ENCODE results near the gene HYLS1. TPM values are rescaled to one million over a fixed set of nuclear protein-coding genes. Genes with fewer than 3 reads are reported as not detected.
A peak's percentile ranks its signal among the peaks of the same experiment; 100 is the strongest.

The HYLS1 gene
- total and polyA plus RNA-seq, 10 donors, result 3.0 to 7.7 (median 4.3) TPM

GRCh38 chr11:125901872-125902271, 14.4 kb downstream of the HYLS1 start:
- Histone ChIP-seq H3K4me3 (peak overlapping the region in 5 of 8 donors; percentile 55 to 77 (median 65)), H3K27me3 (replicated peaks in 1 of 7) (peaks cover 0 to 37% (median 19%) of the 10 kb centered on the region in 7 donors), H3K36me3 (peaks cover 0 to 31% (median 14%) of the 10 kb centered on the region in 6 donors), H3K9me3 (no peaks in the 10 kb centered on the region), H3K4me1 (peaks cover 5 to 49% (median 30%) of the 10 kb centered on the region in 6 donors), H3K27ac (no peak overlapping the region)
- no peak for DNase-seq
- TF ChIP-seq CTCF (IDR thresholded peaks at IDR 0.05 in 8 of 11, conservative IDR thresholded peaks at IDR 0.05 in 3 of 11), result no peak
- TF ChIP-seq POLR2A (IDR thresholded peaks at IDR 0.05), result no peak
- TF ChIP-seq POLR2AphosphoS5 (IDR thresholded peaks at IDR 0.05), result no peak
- intact Hi-C loops (cut with DNase I; ENCODE audit: low total_unique reads), result no loop called here
- 78 to 89% (median 86%) methylated on average over 6 of the region's 6 CpGs for WGBS, 5 donors

- 50 to 58% (median 53%) methylated on average over 20 of the region's 20 CpGs for WGBS, 5 donors
Measured at GRCh38 chr11:125902277-125902926, 14.9 kb downstream of the HYLS1 start.

GRCh38 chr11:125902927-125903710, 15.7 kb downstream of the HYLS1 start, which contains the start of gene PUS3:
PUS3 (minus strand) TSS chr11:125903206; CDS start chr11:125896284, 6,922 bp downstream.
- peak; percentile 96 for DNase-seq
- WGBS, 5 donors, result 2 to 4% (median 4%) methylated on average over 31 of the region's 31 CpGs
- Histone ChIP-seq H3K27ac (peak within 1 kb of the TSS; percentile 63 to 88 (median 82)), H3K27me3 (replicated peaks in 1 of 7) (peaks cover 0 to 40% (median 19%) of the 10 kb centered on the region in 7 donors), H3K4me1 (peaks cover 5 to 43% (median 30%) of the 10 kb centered on the region in 6 donors), H3K36me3 (peaks cover 0 to 25% (median 14%) of the 10 kb centered on the region in 6 donors), H3K4me3 (peak within 1 kb of the TSS; percentile 55 to 77 (median 66)), H3K9me3 (no peaks in the 10 kb centered on the region)
- no peak for TF ChIP-seq CTCF (IDR thresholded peaks at IDR 0.05 in 8 of 11, conservative IDR thresholded peaks at IDR 0.05 in 3 of 11)
- TF ChIP-seq POLR2AphosphoS5 (IDR thresholded peaks at IDR 0.05), result peak; percentile 83 to 96 (median 91)
- peak in 1 of 3 donors; percentile 4 for TF ChIP-seq POLR2A (IDR thresholded peaks at IDR 0.05)
- intact Hi-C loops (cut with DNase I; ENCODE audit: low total_unique reads), result no loop called here

More at GRCh38 chr11:125902277-125902926, 14.9 kb downstream of the HYLS1 start:
- DNase-seq, result no peak
- TF ChIP-seq POLR2AphosphoS5 (IDR thresholded peaks at IDR 0.05) (no peak), CTCF (IDR thresholded peaks at IDR 0.05 in 8 of 11, conservative IDR thresholded peaks at IDR 0.05 in 3 of 11) (no peak), POLR2A (IDR thresholded peaks at IDR 0.05) (no peak)
- intact Hi-C loops (cut with DNase I; ENCODE audit: low total_unique reads), result no loop called here
- no peaks in the 10 kb centered on the region for H3K9me3 ChIP-seq
- H3K27me3 ChIP-seq (replicated peaks in 1 of 7), result peaks cover 0 to 40% (median 19%) of the 10 kb centered on the region in 7 donors
- peak overlapping the region; percentile 63 to 88 (median 82) for H3K27ac ChIP-seq
- peak overlapping the region; percentile 55 to 77 (median 66) for H3K4me3 ChIP-seq
- H3K4me1 ChIP-seq, result peaks cover 5 to 43% (median 30%) of the 10 kb centered on the region in 6 donors
- H3K36me3 ChIP-seq, result peaks cover 0 to 31% (median 14%) of the 10 kb centered on the region in 6 donors

Data from spleen (tissue), 11 donors.